ENCODE data around the gene ZBTB4.

The ZBTB4 gene

DNA sequence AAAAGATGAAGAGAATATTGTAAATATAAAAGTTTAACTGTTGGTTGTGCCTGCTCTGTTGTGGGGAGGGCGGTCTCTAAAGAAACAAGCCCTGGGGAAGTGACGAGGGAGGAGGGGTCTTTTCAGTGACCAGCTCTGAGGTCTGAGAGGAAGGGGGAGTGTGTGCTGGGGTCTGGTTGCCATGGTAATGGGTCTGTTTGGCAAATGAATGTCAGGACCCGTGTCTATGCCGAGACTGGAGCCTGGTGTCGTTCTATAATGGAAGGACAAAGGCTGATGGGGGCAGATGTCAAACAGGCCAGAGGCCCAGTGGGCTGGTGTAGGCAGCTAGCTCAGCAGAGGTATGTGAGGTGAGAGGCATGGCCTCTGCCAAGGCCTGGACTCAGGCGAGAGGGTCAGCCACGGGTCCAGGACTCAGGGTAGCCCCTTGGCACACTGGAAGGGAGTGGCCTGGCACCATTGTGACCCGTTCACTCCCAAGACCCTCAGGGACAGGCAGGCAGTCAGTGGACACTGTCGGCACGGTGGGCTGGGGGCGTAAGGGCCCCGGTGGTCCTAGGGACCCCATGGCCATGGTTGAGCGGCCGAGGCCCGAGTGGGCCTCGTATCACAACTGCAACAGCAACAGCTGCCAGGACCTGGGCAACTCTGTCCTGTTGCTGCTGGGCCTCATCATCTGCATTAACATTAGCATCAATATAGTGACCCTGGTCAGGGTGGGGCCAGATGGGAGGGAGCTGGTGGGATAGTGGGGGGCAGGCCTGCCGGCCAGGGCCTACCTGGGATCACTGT, 59.4 kb downstream of the ZBTB4 start, which contains the start of gene SPEM1:
Gene SPEM1, plus strand, starts transcription at position 506 of the 792 bp plus-strand sequence. Its CDS starts 61 bp downstream, at position 567.
- H3K9me3 ChIP-seq (ENCODE audit: control insufficient read depth, insufficient read depth, low read length): no peaks in the 10 kb centered on the region
- DNase-seq (ENCODE audit: low read depth, low spot score): no peak
- no peak within 1 kb of the TSS for H3K4me3 ChIP-seq (ENCODE audit: low read length)
- H3K27me3 ChIP-seq (ENCODE audit: control insufficient read depth, insufficient read depth, low read length): no peaks in the 10 kb centered on the region
- H3K27ac ChIP-seq (ENCODE audit: low read length): no peak within 1 kb of the TSS
- peaks cover 18% of the 10 kb centered on the region for H3K36me3 ChIP-seq (ENCODE audit: control insufficient read depth, insufficient read depth, low read length)
- no CpG with 5 or more reads among the region's 17 CpGs for WGBS (ENCODE audit: insufficient coverage, insufficient read length)
- peaks cover 5% of the 10 kb centered on the region for H3K4me1 ChIP-seq (ENCODE audit: control insufficient read depth, insufficient read depth, low read length)

DNA sequence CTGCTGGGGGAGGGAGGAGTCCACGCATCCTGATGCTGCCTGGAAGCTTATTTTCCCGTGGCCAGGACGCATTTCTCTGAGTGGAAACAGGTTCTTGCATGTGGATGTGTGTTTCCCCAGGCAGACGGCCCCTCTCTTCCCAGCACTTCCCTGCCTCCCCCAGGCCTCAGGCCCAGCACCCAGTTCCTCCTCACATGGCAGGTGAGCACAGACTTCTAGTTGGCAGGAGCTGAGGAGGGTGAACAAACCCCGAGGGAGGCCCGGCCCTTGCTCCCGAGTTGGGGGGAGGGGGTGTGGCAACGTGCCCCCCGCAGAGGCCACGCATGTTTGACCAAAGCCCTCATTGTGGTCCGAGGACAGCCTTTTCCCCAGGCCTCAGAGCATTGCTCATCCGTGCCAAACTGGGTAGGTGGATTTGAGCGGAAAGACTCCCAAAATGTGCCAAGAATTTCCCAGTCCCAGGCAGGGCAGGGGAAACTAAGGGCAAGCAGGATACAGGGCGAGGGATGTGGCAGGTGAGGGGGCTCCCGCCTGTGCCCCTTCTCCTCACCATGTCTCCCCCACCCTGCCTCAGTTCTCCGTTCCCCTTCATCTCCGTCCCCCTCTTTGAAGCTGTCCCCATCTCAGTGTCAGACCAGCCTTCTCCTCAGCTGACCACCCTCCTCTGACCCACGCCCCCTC, 60.8 kb downstream of the ZBTB4 start:
- Histone ChIP-seq H3K27ac (ENCODE audit: low read length) (no peak overlapping the region), H3K27me3 (ENCODE audit: control insufficient read depth, insufficient read depth, low read length) (no peaks in the 10 kb centered on the region), H3K9me3 (ENCODE audit: control insufficient read depth, insufficient read depth, low read length) (no peaks in the 10 kb centered on the region), H3K4me3 (ENCODE audit: low read length) (no peak overlapping the region), H3K4me1 (ENCODE audit: control insufficient read depth, insufficient read depth, low read length) (peaks cover 5% of the 10 kb centered on the region), H3K36me3 (ENCODE audit: control insufficient read depth, insufficient read depth, low read length) (peaks cover 21% of the 10 kb centered on the region)
- no CpG with 5 or more reads among the region's 18 CpGs for WGBS (ENCODE audit: insufficient coverage, insufficient read length)
- no peak for DNase-seq (ENCODE audit: low read depth, low spot score)

DNA sequence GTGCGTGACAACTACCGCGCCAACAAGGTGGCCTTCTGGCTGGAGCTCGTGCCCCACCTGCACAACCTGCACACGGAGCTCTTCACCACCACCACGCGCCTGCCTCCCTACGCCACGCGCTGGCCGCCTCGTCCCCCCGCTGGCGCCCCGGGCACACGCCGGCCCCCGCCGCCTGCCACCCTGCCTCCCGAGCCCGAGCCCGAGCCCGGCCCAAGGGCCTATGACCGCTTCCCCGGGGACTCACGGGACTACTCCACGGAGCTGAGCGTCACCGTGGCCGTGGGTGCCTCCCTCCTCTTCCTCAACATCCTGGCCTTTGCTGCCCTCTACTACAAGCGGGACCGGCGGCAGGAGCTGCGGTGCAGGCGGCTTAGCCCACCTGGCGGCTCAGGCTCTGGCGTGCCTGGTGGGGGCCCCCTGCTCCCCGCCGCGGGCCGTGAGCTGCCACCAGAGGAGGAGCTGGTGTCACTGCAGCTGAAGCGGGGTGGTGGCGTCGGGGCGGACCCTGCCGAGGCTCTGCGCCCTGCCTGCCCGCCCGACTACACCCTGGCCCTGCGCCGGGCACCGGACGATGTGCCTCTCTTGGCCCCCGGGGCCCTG, 62.3 kb downstream of the ZBTB4 start:
- Histone ChIP-seq H3K27ac (ENCODE audit: low read length) (no peak overlapping the region), H3K4me3 (ENCODE audit: low read length) (no peak overlapping the region), H3K4me1 (ENCODE audit: control insufficient read depth, insufficient read depth, low read length) (peaks cover 5% of the 10 kb centered on the region), H3K27me3 (ENCODE audit: control insufficient read depth, insufficient read depth, low read length) (no peaks in the 10 kb centered on the region), H3K36me3 (ENCODE audit: control insufficient read depth, insufficient read depth, low read length) (peaks cover 21% of the 10 kb centered on the region), H3K9me3 (ENCODE audit: control insufficient read depth, insufficient read depth, low read length) (no peaks in the 10 kb centered on the region)
- no CpG with 5 or more reads among the region's 54 CpGs for WGBS (ENCODE audit: insufficient coverage, insufficient read length)
- DNase-seq (ENCODE audit: low read depth, low spot score): no peak

DNA sequence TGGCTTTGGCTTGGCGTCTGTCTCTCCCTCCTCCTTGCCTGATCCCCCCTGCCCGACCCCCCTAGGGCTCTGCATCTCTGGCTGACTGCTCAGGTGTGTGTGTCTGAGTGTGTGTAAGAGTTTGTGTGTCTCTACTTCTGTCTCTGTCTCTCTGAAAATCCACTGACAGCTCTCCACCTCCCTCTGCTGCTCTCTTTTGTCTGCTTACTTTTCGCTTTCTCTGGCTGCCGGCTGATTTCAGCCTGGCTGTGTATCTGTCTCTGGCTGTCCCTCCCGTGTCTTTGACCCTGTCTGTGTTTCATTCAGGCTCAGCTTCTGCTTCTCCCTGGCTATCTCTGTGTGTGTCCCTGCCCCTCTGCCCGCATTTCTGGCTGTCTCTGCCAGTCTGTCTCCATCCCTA, 63.1 kb downstream of the ZBTB4 start:
- DNase-seq (ENCODE audit: low read depth, low spot score): no peak
- peaks cover 5% of the 10 kb centered on the region for H3K4me1 ChIP-seq (ENCODE audit: control insufficient read depth, insufficient read depth, low read length)
- no peak overlapping the region for H3K4me3 ChIP-seq (ENCODE audit: low read length)
- peaks cover 21% of the 10 kb centered on the region for H3K36me3 ChIP-seq (ENCODE audit: control insufficient read depth, insufficient read depth, low read length)
- WGBS (ENCODE audit: insufficient coverage, insufficient read length): no CpG with 5 or more reads among the region's 6 CpGs
- H3K9me3 ChIP-seq (ENCODE audit: control insufficient read depth, insufficient read depth, low read length): no peaks in the 10 kb centered on the region
- H3K27me3 ChIP-seq (ENCODE audit: control insufficient read depth, insufficient read depth, low read length): no peaks in the 10 kb centered on the region
- no peak overlapping the region for H3K27ac ChIP-seq (ENCODE audit: low read length)

DNA sequence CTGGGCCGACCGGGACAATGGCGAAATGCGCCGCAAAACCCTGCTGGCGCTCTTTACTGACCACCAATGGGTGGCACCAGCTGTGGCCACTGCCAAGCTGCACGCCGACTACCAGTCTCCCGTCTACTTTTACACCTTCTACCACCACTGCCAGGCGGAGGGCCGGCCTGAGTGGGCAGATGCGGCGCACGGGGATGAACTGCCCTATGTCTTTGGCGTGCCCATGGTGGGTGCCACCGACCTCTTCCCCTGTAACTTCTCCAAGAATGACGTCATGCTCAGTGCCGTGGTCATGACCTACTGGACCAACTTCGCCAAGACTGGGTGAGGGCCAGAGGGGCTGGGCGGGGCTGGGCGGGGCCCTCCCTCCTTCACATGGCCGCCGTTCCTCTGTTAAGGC, 63.6 kb downstream of the ZBTB4 start:
- Histone ChIP-seq H3K4me3 (ENCODE audit: low read length) (no peak overlapping the region), H3K27ac (ENCODE audit: low read length) (no peak overlapping the region), H3K36me3 (ENCODE audit: control insufficient read depth, insufficient read depth, low read length) (peaks cover 21% of the 10 kb centered on the region), H3K9me3 (ENCODE audit: control insufficient read depth, insufficient read depth, low read length) (no peaks in the 10 kb centered on the region), H3K27me3 (ENCODE audit: control insufficient read depth, insufficient read depth, low read length) (no peaks in the 10 kb centered on the region), H3K4me1 (ENCODE audit: control insufficient read depth, insufficient read depth, low read length) (peaks cover 5% of the 10 kb centered on the region)
- WGBS (ENCODE audit: insufficient coverage, insufficient read length): no CpG with 5 or more reads among the region's 23 CpGs
- DNase-seq (ENCODE audit: low read depth, low spot score): no peak

DNA sequence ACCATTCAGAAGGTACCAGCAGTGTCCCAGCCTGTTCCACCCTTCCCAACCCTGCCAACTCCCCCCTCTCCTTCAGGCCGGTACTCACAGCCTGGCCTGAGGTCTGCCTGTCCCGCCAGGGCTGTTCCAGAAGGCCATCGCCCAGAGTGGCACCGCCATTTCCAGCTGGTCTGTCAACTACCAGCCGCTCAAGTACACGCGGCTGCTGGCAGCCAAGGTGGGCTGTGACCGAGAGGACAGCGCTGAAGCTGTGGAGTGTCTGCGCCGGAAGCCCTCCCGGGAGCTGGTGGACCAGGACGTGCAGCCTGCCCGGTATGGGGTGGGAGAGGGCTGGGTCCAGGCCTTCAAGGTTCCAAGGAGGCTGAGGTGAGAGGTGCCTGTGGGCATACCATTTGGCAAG, 64.6 kb downstream of the ZBTB4 start:
- Histone ChIP-seq H3K9me3 (ENCODE audit: control insufficient read depth, insufficient read depth, low read length) (no peaks in the 10 kb centered on the region), H3K27me3 (ENCODE audit: control insufficient read depth, insufficient read depth, low read length) (no peaks in the 10 kb centered on the region), H3K36me3 (ENCODE audit: control insufficient read depth, insufficient read depth, low read length) (peaks cover 29% of the 10 kb centered on the region), H3K4me1 (ENCODE audit: control insufficient read depth, insufficient read depth, low read length) (peaks cover 2% of the 10 kb centered on the region; the same call in 1 of the 2 replicates), H3K27ac (ENCODE audit: low read length) (no peak overlapping the region), H3K4me3 (ENCODE audit: low read length) (no peak overlapping the region)
- no peak for DNase-seq (ENCODE audit: low read depth, low spot score)
- WGBS (ENCODE audit: insufficient coverage, insufficient read length): no CpG with 5 or more reads among the region's 14 CpGs

DNA sequence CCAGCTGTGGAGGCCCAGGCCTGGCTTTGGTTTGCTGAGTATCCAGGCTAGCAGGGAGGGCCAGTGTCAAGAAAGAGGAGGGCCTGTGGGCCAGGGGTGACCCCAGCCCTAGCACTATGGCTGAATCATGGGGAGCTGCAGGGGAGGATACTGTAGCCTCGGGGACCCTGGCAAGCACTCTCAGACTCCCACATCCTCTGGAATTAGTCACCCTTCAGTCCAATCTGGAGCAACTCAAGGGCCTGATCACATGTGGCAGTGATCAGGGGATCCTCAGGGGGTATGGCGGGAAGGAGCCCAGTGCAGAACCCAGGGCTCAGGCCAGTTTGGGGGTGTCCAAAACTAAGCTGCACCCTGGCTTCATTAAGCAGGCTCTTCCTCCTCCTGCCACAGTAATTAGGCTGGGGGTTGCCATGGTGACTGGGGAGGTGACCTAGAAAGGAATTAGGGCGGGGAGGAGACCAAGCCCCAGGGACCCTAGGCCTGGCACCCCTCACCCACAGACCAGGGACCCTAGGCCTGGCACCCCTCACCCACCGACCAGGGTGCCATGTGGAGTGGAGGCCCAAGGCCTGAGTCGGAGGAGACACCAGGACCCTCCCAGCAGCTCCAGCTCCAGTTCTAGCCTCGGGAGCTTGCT, 66.0 kb downstream of the ZBTB4 start:
- no peaks in the 10 kb centered on the region for H3K9me3 ChIP-seq (ENCODE audit: control insufficient read depth, insufficient read depth, low read length)
- H3K36me3 ChIP-seq (ENCODE audit: control insufficient read depth, insufficient read depth, low read length): peaks cover 41% of the 10 kb centered on the region
- no peak overlapping the region for H3K4me3 ChIP-seq (ENCODE audit: low read length)
- H3K27ac ChIP-seq (ENCODE audit: low read length): no peak overlapping the region
- no peak for DNase-seq (ENCODE audit: low read depth, low spot score)
- H3K4me1 ChIP-seq (ENCODE audit: control insufficient read depth, insufficient read depth, low read length): peaks cover 2% of the 10 kb centered on the region; the same call in 1 of the 2 replicates
- WGBS (ENCODE audit: insufficient coverage, insufficient read length): no CpG with 5 or more reads among the region's 6 CpGs
- no peaks in the 10 kb centered on the region for H3K27me3 ChIP-seq (ENCODE audit: control insufficient read depth, insufficient read depth, low read length)

DNA sequence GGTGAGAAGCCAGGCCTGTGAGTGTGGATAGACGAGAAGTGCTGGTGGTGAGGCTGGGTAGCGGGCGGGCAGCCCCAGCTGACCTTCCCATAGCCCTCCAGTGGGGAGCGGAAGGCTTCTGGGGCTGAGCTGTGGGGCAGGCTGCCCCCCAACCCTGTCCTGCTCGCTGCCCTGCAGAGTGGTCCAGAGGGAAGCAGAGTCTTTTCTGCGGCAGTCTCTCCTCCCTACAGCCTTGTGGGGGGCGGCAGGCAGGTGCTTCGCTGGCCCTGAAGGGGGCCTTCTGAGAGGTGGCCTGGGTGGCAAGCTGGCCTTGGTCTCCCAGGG, 68.0 kb downstream of the ZBTB4 start:
- H3K36me3 ChIP-seq (ENCODE audit: control insufficient read depth, insufficient read depth, low read length): peaks cover 31% of the 10 kb centered on the region
- H3K4me1 ChIP-seq (ENCODE audit: control insufficient read depth, insufficient read depth, low read length): peaks cover 2% of the 10 kb centered on the region
- H3K4me3 ChIP-seq (ENCODE audit: low read length): no peak overlapping the region
- no peak for DNase-seq (ENCODE audit: low read depth, low spot score)
- H3K27ac ChIP-seq (ENCODE audit: low read length): no peak overlapping the region
- no peaks in the 10 kb centered on the region for H3K27me3 ChIP-seq (ENCODE audit: control insufficient read depth, insufficient read depth, low read length)
- H3K9me3 ChIP-seq (ENCODE audit: control insufficient read depth, insufficient read depth, low read length): no peaks in the 10 kb centered on the region
- WGBS (ENCODE audit: insufficient coverage, insufficient read length): no CpG with 5 or more reads among the region's 8 CpGs

DNA sequence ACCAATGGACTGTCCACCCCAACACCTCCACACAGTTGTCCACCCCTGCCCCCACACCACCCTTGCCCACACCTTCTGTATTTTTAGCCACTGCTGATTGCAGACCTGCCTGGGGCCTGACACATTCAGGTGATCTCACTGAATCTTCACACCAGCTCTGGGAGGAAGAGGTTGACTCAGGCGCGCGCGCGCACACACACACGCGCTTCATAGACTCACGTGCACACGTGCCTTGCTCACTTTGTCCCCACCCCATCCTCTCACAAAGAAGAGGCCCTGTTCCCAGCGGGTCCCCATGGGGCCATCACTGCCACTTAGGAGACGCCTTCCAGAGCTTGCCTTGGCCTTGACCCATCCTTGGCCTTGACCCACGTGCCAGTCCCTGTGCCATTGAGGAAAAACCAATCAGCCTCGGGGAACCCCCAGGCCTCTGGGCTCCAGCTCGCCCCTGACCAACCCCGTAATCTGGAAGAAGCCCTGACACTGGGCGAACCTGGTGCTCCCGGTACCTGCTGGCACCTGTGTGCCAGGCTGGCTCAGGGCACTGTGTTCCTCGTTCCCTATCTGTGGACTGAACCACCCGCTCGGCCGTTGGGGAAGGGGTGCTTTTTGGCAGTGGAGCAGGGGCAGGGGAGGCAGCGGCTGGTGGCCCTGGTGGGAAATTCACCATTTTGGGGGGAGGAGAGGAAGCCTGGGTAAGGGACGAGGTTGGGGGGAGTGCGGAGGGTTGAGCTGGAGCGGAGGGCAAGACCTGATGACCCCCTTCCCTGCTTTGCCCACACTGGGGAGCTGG, 68.6 kb downstream of the ZBTB4 start:
- Histone ChIP-seq H3K27me3 (ENCODE audit: control insufficient read depth, insufficient read depth, low read length) (no peaks in the 10 kb centered on the region), H3K9me3 (ENCODE audit: control insufficient read depth, insufficient read depth, low read length) (no peaks in the 10 kb centered on the region), H3K4me3 (ENCODE audit: low read length) (no peak overlapping the region), H3K27ac (ENCODE audit: low read length) (no peak overlapping the region), H3K4me1 (ENCODE audit: control insufficient read depth, insufficient read depth, low read length) (peaks cover 2% of the 10 kb centered on the region), H3K36me3 (ENCODE audit: control insufficient read depth, insufficient read depth, low read length) (peaks cover 30% of the 10 kb centered on the region)
- no peak for DNase-seq (ENCODE audit: low read depth, low spot score)
- WGBS (ENCODE audit: insufficient coverage, insufficient read length): no CpG with 5 or more reads among the region's 25 CpGs

DNA sequence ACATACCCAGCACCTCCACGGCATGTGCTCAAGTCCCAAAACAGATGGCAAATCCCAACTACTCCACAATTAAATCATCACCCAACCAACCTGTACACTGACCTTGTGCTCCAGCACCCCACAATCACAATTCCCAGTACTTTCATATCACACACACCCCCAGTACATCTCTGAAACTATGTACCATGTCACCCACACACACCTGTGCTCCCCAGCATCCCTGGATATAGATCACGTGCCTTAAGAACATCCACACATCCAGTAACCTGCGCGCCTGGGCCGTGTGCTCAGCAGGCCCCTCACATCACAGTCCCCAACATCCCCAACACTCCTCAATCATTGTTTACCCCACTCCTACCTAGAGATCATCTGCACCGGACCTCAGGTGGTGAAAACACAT, 69.7 kb downstream of the ZBTB4 start:
- no CpG with 5 or more reads among the region's 6 CpGs for WGBS (ENCODE audit: insufficient coverage, insufficient read length)
- no peaks in the 10 kb centered on the region for H3K27me3 ChIP-seq (ENCODE audit: control insufficient read depth, insufficient read depth, low read length)
- no peak for DNase-seq (ENCODE audit: low read depth, low spot score)
- no peak overlapping the region for H3K27ac ChIP-seq (ENCODE audit: low read length)
- H3K9me3 ChIP-seq (ENCODE audit: control insufficient read depth, insufficient read depth, low read length): no peaks in the 10 kb centered on the region
- H3K36me3 ChIP-seq (ENCODE audit: control insufficient read depth, insufficient read depth, low read length): peaks cover 21% of the 10 kb centered on the region
- H3K4me1 ChIP-seq (ENCODE audit: control insufficient read depth, insufficient read depth, low read length): peaks cover 2% of the 10 kb centered on the region
- H3K4me3 ChIP-seq (ENCODE audit: low read length): no peak overlapping the region
